ENCODE measurements around the gene SPRTN.
"Not testable (repeated sequence)": the region's sequence is repeated elsewhere in the genome, so short reads cannot be mapped to it uniquely, and the experiment has no call there.

Gene SPRTN

GRCh38 chr1:231337043-231337471 lies 1.0 kb upstream of the SPRTN start:
- FAIRE-seq, result no peak

DNA sequence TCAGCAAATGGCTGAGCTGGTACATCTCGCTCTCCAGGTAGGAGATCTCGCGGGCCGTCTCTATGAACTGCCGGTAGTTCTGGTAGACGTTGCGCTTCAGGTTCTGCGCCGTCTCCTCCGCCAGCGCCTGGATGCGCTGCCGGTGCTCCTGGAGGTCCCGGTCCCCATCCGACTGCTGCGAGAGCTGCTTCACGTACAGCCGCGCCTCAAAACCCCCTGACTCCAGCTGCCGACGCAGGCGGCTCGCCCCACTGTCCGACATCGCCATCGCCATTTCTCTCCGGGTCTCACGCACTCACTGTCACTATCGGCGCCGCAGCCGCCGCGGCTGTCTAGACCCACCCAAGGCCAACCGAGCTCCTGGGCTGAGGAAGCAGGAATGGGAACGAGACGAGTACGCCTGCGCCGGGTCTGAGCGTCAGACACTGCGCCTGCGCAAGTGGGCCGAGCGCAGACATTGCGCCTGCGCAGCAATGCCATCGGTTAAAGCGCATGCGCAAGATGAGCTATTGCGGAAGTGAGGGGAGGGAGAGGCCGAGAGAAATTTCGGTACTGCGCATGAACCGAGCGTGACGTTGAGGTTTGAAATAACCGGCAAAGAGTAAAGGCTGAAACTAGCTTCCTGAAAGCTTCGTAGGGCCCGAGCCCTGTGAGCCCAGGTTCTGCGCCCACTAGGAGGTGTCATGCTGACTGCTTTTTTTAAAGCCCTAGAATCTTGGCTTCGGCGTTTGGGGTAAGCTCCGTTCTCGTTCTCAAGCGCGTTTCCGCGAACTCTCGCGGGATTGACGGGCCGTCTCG lies 422 bp upstream of the SPRTN start, which contains the start of gene EXOC8:
Gene EXOC8, minus strand, starts transcription at position 381 of the 798 bp plus-strand sequence. Its CDS starts 107 bp downstream, at position 274.
- FAIRE-seq, result peak; percentile 88

DNA sequence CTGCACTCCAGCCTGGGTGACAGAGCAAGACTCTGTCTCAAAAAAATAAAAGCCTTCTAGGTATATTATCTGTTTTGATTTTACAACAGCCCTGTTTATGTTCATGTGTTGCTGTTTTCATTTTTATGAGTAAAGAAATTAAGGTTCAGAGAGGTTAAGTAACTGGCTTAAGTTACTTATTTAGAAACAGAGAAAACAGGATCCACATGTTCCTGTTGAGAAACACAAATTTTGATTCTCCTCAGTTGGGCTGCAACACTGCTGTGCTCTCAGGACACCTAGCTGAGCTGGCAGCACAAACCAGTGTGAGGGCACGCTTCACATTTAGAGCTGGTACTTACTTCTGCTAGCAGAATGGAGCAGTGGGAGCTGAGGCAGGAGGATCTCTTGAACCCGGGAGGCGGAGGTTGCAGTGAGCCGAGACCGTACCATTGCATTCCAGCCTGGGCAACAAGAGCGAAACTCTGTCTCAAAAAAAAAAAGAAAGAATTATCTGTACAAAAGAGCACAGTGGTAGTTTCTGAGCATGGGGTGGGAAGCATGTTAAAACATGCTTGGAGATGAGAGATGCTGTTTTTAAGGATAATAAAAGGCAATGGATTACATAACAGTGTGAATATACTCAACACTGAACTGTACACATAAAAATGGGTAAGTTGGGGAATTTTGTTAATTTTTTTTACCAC lies 2.4 kb downstream of the SPRTN start:
- no peak for FAIRE-seq

DNA sequence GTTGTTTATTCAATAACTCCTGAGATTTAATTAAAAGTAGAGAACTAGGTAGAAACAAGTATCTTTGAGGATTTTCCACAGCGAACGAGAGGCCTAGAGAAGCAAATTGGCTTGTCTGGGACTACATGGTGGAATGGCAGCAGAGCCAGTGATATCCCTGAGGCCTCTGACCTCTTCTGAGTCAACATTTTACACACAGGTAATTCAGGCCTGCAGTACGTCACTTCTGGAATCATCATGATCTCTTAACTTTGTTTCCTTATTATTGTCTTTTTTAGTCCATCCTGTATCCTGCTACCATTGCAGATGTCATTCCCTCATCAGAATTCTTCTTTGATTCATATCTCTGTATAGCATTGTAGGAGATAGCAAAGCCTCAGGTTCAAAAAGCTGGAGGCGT lies 9.9 kb downstream of the SPRTN start:
- no peak for FAIRE-seq

DNA sequence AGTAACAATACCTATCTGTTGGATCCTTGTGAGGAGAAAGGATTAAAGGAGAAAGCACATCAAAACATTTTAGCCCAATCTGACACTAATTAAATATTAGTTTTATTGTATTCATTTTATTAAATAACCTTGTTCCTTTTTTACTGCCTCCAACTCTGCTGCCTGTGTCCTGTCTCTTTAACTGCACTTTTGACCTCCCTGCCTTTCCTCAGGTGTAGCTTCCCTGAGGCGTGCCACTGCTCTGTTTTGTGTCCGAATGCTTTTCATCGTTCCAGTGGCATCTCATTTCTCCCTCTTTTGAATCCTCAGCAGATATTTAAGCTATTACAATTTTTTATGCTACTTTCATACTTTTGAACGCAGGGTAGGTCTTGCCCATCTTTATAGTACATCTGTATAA lies 10.3 kb downstream of the SPRTN start:
- FAIRE-seq, result no peak

- FAIRE-seq, result not testable (repeated sequence)
Measured at GRCh38 chr1:231348856-231349255, 10.8 kb downstream of the SPRTN start.

- no peak for FAIRE-seq
Measured at GRCh38 chr1:231351816-231352215, 13.7 kb downstream of the SPRTN start.

DNA sequence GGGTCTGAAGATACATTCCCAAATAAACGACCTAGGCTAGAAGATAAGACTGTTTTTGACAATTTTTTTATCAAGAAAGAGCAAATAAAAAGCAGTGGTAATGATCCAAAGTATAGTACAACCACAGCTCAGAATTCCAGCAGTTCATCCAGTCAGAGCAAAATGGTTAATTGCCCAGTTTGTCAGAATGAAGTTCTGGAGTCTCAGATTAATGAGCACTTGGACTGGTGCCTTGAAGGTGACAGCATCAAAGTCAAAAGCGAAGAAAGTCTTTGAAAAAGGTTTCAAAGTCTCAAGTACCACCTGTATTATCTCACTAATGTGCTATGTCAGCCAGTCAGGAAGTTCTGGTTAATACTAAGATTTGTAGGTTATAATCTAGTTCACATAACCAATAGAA lies 15.0 kb downstream of the SPRTN start:
- FAIRE-seq, result no peak

GRCh38 chr1:231354330-231355020 lies 16.4 kb downstream of the SPRTN start:
- FAIRE-seq, result peak; percentile 75

GRCh38 chr1:231355171-231355570 lies 17.1 kb downstream of the SPRTN start:
- no peak for FAIRE-seq

GRCh38 chr1:231357187-231357772 lies 19.2 kb downstream of the SPRTN start:
- no peak for FAIRE-seq

GRCh38 chr1:231357831-231358354 lies 19.8 kb downstream of the SPRTN start:
- peak; percentile 98 for FAIRE-seq

DNA sequence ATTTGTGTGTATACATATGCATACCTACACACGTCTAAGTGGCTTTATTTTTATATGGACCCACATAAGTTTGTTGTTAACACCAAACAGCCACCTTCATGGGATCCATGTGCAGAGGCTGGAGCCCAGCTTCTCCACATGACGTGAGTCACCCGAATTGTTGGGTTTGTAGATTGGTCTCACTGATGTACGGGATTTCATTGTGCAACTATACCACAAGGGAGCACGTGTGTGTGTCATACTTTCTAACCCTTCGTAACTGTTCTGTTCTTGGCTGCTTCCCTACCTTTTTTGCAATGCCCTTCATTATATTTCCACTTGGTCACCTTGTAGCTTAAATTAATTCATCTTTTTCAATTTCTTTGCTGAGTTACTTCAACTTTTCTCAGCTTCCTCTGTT lies 21.0 kb downstream of the SPRTN start:
- no peak for FAIRE-seq

GRCh38 chr1:231362325-231362724 lies 24.2 kb downstream of the SPRTN start:
- FAIRE-seq, result no peak

GRCh38 chr1:231363624-231364023 lies 25.5 kb downstream of the SPRTN start:
- FAIRE-seq, result peak; percentile 22

- FAIRE-seq, result no peak
Measured at GRCh38 chr1:231364192-231364591, 26.1 kb downstream of the SPRTN start.

GRCh38 chr1:231369282-231369681 lies 31.2 kb downstream of the SPRTN start:
- FAIRE-seq, result no peak

DNA sequence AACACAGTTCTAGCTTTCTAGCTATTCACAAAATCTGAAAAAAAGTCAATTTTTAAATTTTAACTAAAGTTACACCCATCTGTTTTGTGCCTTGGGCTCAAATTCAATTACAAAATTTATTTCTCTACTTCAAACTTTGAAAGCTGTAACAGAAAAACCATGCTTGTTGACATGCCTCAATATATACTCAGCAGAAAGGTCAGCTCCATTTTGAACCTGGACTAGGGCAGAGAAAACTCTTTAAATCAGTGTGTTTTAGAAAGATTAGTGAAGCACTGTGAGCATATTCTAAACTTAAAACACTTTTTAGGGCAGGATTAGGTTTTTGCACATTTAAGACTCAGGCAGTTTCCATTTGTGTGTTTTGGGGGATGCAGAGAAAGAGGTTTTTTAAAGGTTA lies 34.4 kb downstream of the SPRTN start:
- no peak for FAIRE-seq

DNA sequence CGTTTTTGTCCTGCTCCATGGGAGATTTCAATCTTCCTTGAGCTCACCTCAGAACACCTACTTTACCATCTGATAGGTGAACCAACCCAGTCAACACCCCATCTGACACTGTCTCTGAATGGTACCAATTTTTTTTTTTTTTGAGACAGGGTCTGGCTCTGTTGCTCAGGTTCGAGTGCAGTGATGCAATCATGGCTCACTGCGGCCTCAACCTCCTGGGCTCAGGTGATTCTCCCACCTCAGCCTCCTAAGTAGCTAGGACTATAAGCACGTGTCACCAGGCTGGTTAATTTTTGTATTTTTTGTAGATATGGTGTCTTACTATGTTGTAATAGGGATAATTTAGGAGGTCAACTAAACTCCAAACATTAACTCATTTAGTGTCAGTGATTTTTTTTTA lies 36.3 kb downstream of the SPRTN start:
- no peak for FAIRE-seq

- no peak for FAIRE-seq
Measured at GRCh38 chr1:231376101-231376500, 38.0 kb downstream of the SPRTN start.

- no peak for FAIRE-seq
Measured at GRCh38 chr1:231376875-231377549, 38.9 kb downstream of the SPRTN start.

GRCh38 chr1:231381729-231382128 lies 43.6 kb downstream of the SPRTN start:
- FAIRE-seq, result no peak

Measured in TTC549 (cell line).